Activated CD8-positive, alpha-beta memory T cell treated with anti-CD3 and anti-CD28 coated beads, Interleukin-2, amount 10 ng/mL, durations not matched to agents 7 days and 5 days (primary cell): ENCODE measurements around the gene ADAM19. TPM values are rescaled to one million over a fixed set of nuclear protein-coding genes. Genes with fewer than 3 reads are reported as not detected.
"Not testable (repeated sequence)": the region's sequence is repeated elsewhere in the genome, so short reads cannot be mapped to it uniquely, and the experiment has no call there.

ENCODE experiments used
- ATAC-seq: fragments of 150-1000 bp; cut with Tn5 transposase; one replicate; pipeline ENCODE4 v1.10.0; 2021; ENCODE audit warnings: moderate library complexity
- CTCF ChIA-PET: fragments of 350-600 bp; sonication (Branson Sonifier 250); formaldehyde crosslinking; loops from one replicate; lab custom pipeline; 2021; ENCODE audit warnings: antibody characterized with exemption; lab: Charles Lee
- DNase-seq: peaks from one replicate; pipeline ENCODE4 v3.0.0-alpha.2; 2020
- H3K27ac Mint-ChIP-seq: one replicate; pipeline ENCODE4 v1.8.0; 2021; ENCODE audit warnings: mild to moderate bottlenecking, mixed read lengths
- H3K27me3 Mint-ChIP-seq: one replicate; pipeline ENCODE4 v1.8.0; 2021; ENCODE audit warnings: mixed read lengths
- H3K36me3 Mint-ChIP-seq: one replicate; pipeline ENCODE4 v1.8.0; 2021; ENCODE audit warnings: mild to moderate bottlenecking, mixed read lengths
- H3K4me1 Mint-ChIP-seq: one replicate; pipeline ENCODE4 v1.8.0; 2021; ENCODE audit warnings: mixed read lengths
- H3K4me3 Mint-ChIP-seq: one replicate; pipeline ENCODE4 v1.8.0; 2021; ENCODE audit warnings: mild to moderate bottlenecking, moderate library complexity, mixed read lengths
- H3K9me3 Mint-ChIP-seq: one replicate; pipeline ENCODE4 v1.8.0; 2022; ENCODE audit warnings: low read depth, mixed read lengths
- total RNA-seq, 2 experiments: library from RNA; stranded (reverse); gene quantifications; one replicate each; pipeline ENCODE4 v1.2.3, GENCODE V29; 2021

ADAM19 gene
- total RNA-seq, 2 experiments from 2014 or later: 219 to 341 TPM

- Mint-ChIP-seq H3K36me3 (peaks cover 73% of the 10 kb centered on the region), H3K4me3 (no peak overlapping the region), H3K27ac (peak overlapping the region; percentile 25), H3K4me1 (peaks cover 32% of the 10 kb centered on the region), H3K9me3 (no peaks in the 10 kb centered on the region), H3K27me3 (no peaks in the 10 kb centered on the region)
- DNase-seq (no peak), ATAC-seq (no peak)
- CTCF ChIA-PET: no interaction called here
Measured at GRCh38 chr5:157491471-157491995, 84.0 kb downstream of the ADAM19 start.

- peaks cover 39% of the 10 kb centered on the region for H3K4me1 Mint-ChIP-seq
- DNase-seq: no peak
- CTCF ChIA-PET: no interaction called here
- peak; percentile 20 for ATAC-seq
- peaks cover 77% of the 10 kb centered on the region for H3K36me3 Mint-ChIP-seq
- H3K4me3 Mint-ChIP-seq: no peak overlapping the region
- no peaks in the 10 kb centered on the region for H3K9me3 Mint-ChIP-seq
- H3K27me3 Mint-ChIP-seq: no peaks in the 10 kb centered on the region
- peak overlapping the region; percentile 77 for H3K27ac Mint-ChIP-seq
Measured at GRCh38 chr5:157487358-157487757, 88.2 kb downstream of the ADAM19 start.

- DNase-seq (no peak), ATAC-seq (peak; percentile 28)
- Mint-ChIP-seq H3K9me3 (no peaks in the 10 kb centered on the region), H3K27ac (peak overlapping the region; percentile 77), H3K4me1 (peaks cover 44% of the 10 kb centered on the region), H3K36me3 (peaks cover 78% of the 10 kb centered on the region), H3K27me3 (no peaks in the 10 kb centered on the region), H3K4me3 (no peak overlapping the region)
- CTCF ChIA-PET: interaction anchor here (2.7 kb wide), 1 partner anchor 16 kb away, joined by 11 read pairs; no protein-coding TSS in a partner anchor
Measured at GRCh38 chr5:157486861-157487260, 88.7 kb downstream of the ADAM19 start.

GRCh38 chr5:157486221-157486681 is 89.3 kb downstream of the ADAM19 start:
- H3K4me3 Mint-ChIP-seq: no peak overlapping the region
- peaks cover 47% of the 10 kb centered on the region for H3K4me1 Mint-ChIP-seq
- CTCF ChIA-PET: interaction anchor here (0.6 to 2.7 kb wide), 3 partner anchors 16 to 257 kb away, joined by 3 to 11 read pairs (median 3); partner anchors contain the start of gene LSM11
- H3K27ac Mint-ChIP-seq: peak overlapping the region; percentile 77
- ATAC-seq (peak; percentile 10), DNase-seq (no peak)
- H3K36me3 Mint-ChIP-seq: peaks cover 76% of the 10 kb centered on the region
- no peaks in the 10 kb centered on the region for H3K27me3 Mint-ChIP-seq
- no peaks in the 10 kb centered on the region for H3K9me3 Mint-ChIP-seq

- H3K36me3 Mint-ChIP-seq: peaks cover 74% of the 10 kb centered on the region
- CTCF ChIA-PET: interaction anchor here (0.6 to 2.7 kb wide), 3 partner anchors 15 to 257 kb away, joined by 3 to 11 read pairs (median 3); partner anchors contain the start of gene LSM11
- peaks cover 49% of the 10 kb centered on the region for H3K4me1 Mint-ChIP-seq
- H3K4me3 Mint-ChIP-seq: no peak overlapping the region
- no peak for ATAC-seq
- no peaks in the 10 kb centered on the region for H3K27me3 Mint-ChIP-seq
- H3K27ac Mint-ChIP-seq: peak overlapping the region; percentile 9
- no peak for DNase-seq
- no peaks in the 10 kb centered on the region for H3K9me3 Mint-ChIP-seq
Measured at GRCh38 chr5:157485811-157486210, 89.8 kb downstream of the ADAM19 start.

GRCh38 chr5:157485340-157485739 is 90.2 kb downstream of the ADAM19 start:
- ATAC-seq (no peak), DNase-seq (no peak)
- Mint-ChIP-seq H3K4me3 (no peak overlapping the region), H3K27me3 (no peaks in the 10 kb centered on the region), H3K4me1 (peaks cover 54% of the 10 kb centered on the region), H3K36me3 (peaks cover 76% of the 10 kb centered on the region), H3K9me3 (no peaks in the 10 kb centered on the region), H3K27ac (peak overlapping the region; percentile 5)
- CTCF ChIA-PET: interaction anchor here (0.9 to 2.7 kb wide), 3 partner anchors 15 to 258 kb away, joined by 3 to 11 read pairs (median 5); partner anchors contain the start of gene LSM11

- peaks cover 57% of the 10 kb centered on the region for H3K4me1 Mint-ChIP-seq
- no peaks in the 10 kb centered on the region for H3K9me3 Mint-ChIP-seq
- H3K27ac Mint-ChIP-seq: no peak overlapping the region
- H3K27me3 Mint-ChIP-seq: no peaks in the 10 kb centered on the region
- ATAC-seq: no peak
- DNase-seq: no peak
- CTCF ChIA-PET: interaction anchor here (1.6 to 2.7 kb wide), 3 partner anchors 14 to 167 kb away, joined by 3 to 11 read pairs (median 5); partner anchors contain the start of gene SOX30
- no peak overlapping the region for H3K4me3 Mint-ChIP-seq
- peaks cover 76% of the 10 kb centered on the region for H3K36me3 Mint-ChIP-seq
Measured at GRCh38 chr5:157484768-157485167, 90.8 kb downstream of the ADAM19 start.

GRCh38 chr5:157482702-157483101 is 92.9 kb downstream of the ADAM19 start:
- H3K9me3 Mint-ChIP-seq, ATAC-seq, H3K4me3 Mint-ChIP-seq, DNase-seq, H3K27me3 Mint-ChIP-seq, H3K27ac Mint-ChIP-seq, CTCF ChIA-PET: not testable (repeated sequence)
- peaks cover 59% of the 10 kb centered on the region for H3K4me1 Mint-ChIP-seq
- peaks cover 76% of the 10 kb centered on the region for H3K36me3 Mint-ChIP-seq

- no peaks in the 10 kb centered on the region for H3K27me3 Mint-ChIP-seq
- H3K27ac Mint-ChIP-seq: no peak overlapping the region
- no peak overlapping the region for H3K4me3 Mint-ChIP-seq
- H3K36me3 Mint-ChIP-seq: peaks cover 77% of the 10 kb centered on the region
- ATAC-seq: no peak
- H3K4me1 Mint-ChIP-seq: peaks cover 49% of the 10 kb centered on the region
- DNase-seq: no peak
- no peaks in the 10 kb centered on the region for H3K9me3 Mint-ChIP-seq
- CTCF ChIA-PET: interaction anchor here (2.2 kb wide), 1 partner anchor 10 kb away, joined by 7 read pairs; no protein-coding TSS in a partner anchor
Measured at GRCh38 chr5:157481666-157482065, 93.9 kb downstream of the ADAM19 start.

GRCh38 chr5:157481265-157481664 is 94.3 kb downstream of the ADAM19 start:
- Mint-ChIP-seq H3K36me3 (peaks cover 75% of the 10 kb centered on the region), H3K9me3 (no peaks in the 10 kb centered on the region), H3K4me1 (peaks cover 46% of the 10 kb centered on the region), H3K4me3 (no peak overlapping the region), H3K27ac (peak overlapping the region; percentile 14), H3K27me3 (no peaks in the 10 kb centered on the region)
- DNase-seq (no peak), ATAC-seq (no peak)
- CTCF ChIA-PET: interaction anchor here (2.2 to 2.6 kb wide), 2 partner anchors 10 to 262 kb away, joined by 7 to 8 read pairs; partner anchors contain the start of gene LSM11

- no peak for DNase-seq
- Mint-ChIP-seq H3K4me1 (peaks cover 41% of the 10 kb centered on the region), H3K9me3 (no peaks in the 10 kb centered on the region), H3K27ac (peak overlapping the region; percentile 58), H3K36me3 (peaks cover 71% of the 10 kb centered on the region), H3K4me3 (no peak overlapping the region), H3K27me3 (no peaks in the 10 kb centered on the region)
- CTCF ChIA-PET: interaction anchor here (0.6 to 2.6 kb wide), 5 partner anchors 8 to 264 kb away, joined by 4 to 8 read pairs (median 5); partner anchors contain the start of gene LSM11
- ATAC-seq: no peak
Measured at GRCh38 chr5:157479612-157480510, 95.7 kb downstream of the ADAM19 start.

- ATAC-seq (no peak), DNase-seq (no peak)
- Mint-ChIP-seq H3K4me1 (peaks cover 41% of the 10 kb centered on the region), H3K27me3 (no peaks in the 10 kb centered on the region), H3K27ac (peak overlapping the region; percentile 58), H3K9me3 (no peaks in the 10 kb centered on the region), H3K4me3 (no peak overlapping the region), H3K36me3 (peaks cover 67% of the 10 kb centered on the region)
- CTCF ChIA-PET: interaction anchor here (0.6 to 2.6 kb wide), 4 partner anchors 11 to 265 kb away, joined by 4 to 8 read pairs (median 4); partner anchors contain the start of gene LSM11
Measured at GRCh38 chr5:157479166-157479565, 96.4 kb downstream of the ADAM19 start.

GRCh38 chr5:157478726-157479125 is 96.8 kb downstream of the ADAM19 start:
- Mint-ChIP-seq H3K27me3 (no peaks in the 10 kb centered on the region), H3K9me3 (no peaks in the 10 kb centered on the region), H3K4me3 (no peak overlapping the region), H3K27ac (peak overlapping the region; percentile 58), H3K4me1 (peaks cover 41% of the 10 kb centered on the region), H3K36me3 (peaks cover 65% of the 10 kb centered on the region)
- CTCF ChIA-PET: interaction anchor here (0.9 to 2.6 kb wide), 5 partner anchors 10 to 265 kb away, joined by 3 to 8 read pairs (median 4); partner anchors contain the start of gene LSM11
- ATAC-seq: no peak
- DNase-seq: no peak
